ENCODE measurements around the gene S1PR1.

Gene S1PR1

DNA sequence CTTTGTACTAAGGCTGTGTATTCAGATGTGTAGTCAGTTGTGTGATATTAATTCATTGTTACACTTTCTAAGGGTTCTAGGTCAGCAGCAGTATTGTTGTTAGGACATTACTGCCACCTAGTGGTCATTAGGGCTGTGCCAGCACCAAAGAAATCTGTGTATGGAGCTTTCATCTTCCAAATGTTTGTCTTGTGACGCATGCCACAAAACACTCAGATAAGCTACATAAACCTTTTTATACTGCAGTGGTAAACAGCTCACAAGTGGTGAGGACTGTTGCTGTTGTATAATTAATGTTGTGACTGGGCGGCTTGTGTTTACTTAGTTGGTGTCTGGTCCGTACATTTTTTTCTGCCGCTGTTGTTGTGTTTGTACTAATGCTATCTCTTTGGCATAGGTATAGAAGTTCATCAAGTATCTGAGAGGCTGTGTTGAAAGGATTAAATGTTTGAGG is 51.7 kb downstream of the S1PR1 start:
- peaks cover 2% of the 10 kb centered on the region for H3K36me3 Mint-ChIP-seq (ENCODE audit: low read depth)
- peaks cover 93% of the 10 kb centered on the region for H3K4me1 Mint-ChIP-seq (ENCODE audit: low read depth)
- DNase-seq = no peak
- peak overlapping the region; percentile 48 for H3K27ac Mint-ChIP-seq
- H3K27me3 Mint-ChIP-seq = no peaks in the 10 kb centered on the region
- no peaks in the 10 kb centered on the region for H3K9me3 Mint-ChIP-seq
- no peak overlapping the region for H3K4me3 Mint-ChIP-seq

DNA sequence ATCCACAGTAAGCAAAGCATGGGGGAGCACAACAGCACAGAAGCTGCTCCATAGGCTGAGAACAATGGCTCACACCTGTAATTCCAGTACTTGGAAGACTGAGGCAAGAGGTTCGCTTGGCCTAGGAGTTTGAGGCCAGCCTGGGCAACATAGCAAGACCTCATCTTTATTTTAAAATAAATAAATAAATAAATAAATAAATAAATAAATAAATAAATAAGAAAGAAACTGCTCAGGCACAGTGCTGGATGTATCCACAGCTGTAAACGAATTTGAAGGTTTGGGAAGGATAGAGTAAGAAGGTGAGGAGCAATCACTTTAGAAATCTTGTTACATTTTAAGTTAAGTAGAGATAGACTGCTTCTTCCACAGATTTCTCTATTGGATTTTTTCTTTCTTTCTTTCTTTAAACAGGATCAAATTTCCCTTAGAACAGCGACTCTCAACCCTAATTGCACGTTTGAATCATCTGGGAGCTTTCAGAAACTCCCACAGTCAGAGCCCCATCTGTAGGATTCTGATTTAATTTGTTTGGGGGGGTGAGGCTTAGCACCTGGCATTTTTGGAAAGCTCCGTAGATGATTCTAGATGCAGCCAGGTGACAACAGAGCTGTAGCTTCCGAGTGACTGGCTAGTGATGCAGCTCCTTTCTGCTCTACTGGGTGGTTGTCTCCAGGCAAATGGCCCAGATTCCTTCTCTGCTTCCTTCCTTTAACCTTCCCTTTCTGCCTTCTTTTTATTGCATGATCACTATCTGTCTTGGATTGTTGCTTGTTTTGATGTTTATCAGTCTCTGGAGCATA is 53.5 kb downstream of the S1PR1 start:
- DNase-seq = no peak
- Mint-ChIP-seq H3K27me3 (no peaks in the 10 kb centered on the region), H3K27ac (peak overlapping the region; percentile 74), H3K4me1 (ENCODE audit: low read depth) (peaks cover 86% of the 10 kb centered on the region), H3K36me3 (ENCODE audit: low read depth) (no peaks in the 10 kb centered on the region), H3K4me3 (peak overlapping the region; percentile 6), H3K9me3 (no peaks in the 10 kb centered on the region)
